SKM-1 treated with dmso at 0.1 percent for 144 hours (cell line): ENCODE data around the gene SMIM5.

Source experiments
- DNase-seq: peaks from one replicate; lab custom pipeline; 2025; ENCODE audit not compliant: unreplicated experiment; lab: John Stamatoyannopoulos, UW

SMIM5 gene

DNA sequence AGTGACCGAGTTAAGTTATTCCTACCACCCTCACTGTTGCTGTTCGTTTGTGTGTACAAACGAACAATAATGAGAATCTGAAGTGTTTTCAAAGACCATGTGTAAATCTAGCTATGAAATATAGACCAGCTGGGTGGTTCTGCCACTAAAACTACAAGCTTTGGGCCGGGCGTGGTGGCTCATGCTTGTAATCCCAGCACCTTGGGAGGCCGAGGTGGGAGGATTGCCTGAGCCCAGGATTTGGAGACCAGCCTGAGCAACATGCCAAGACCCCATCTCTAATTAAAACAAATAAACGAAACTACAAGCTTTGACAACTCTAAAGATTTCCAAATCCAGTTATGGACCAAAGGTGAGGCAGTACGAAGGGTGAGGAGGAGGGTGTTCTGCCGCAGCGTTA, 32.7 kb downstream of the SMIM5 start:
- DNase-seq = no peak

DNA sequence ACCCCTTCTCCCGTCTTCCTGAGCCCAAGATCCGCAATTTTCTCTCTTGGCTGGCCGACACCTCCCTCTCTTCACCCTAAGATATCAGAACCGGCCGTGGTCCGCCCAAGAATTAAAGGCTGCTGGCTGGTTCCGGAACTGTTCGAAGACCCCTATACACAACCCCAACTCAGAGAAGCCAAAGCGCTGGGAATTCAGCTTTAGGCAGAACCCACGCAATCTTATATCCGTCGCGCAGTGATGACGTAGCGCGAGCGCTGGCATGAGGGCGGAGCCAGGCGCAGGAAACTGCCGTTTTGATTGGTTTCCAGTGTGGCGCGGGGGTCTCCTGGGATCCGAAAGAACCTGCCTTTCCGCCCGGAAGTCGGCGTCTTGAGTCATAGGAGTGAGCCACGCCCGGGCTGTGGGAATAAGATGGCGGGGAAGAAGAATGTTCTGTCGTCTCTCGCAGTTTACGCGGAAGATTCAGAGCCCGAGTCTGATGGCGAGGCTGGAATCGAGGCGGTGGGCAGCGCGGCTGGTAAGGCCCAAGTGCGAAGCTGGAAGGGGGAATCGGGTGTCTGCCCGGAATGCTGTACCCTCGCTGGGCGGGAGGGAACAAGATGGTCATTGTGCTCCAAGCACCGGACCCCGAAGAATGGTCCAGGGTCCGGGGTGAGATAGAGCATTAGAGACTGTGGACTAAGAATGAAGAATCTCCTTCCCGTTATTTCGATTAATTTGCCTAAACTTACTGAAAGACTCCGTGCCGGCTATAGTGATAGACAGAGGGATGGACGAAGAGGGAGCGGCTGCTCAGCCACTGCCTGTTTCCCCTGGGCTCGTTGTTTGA, 33.9 kb downstream of the SMIM5 start, which contains the start of the genes RECQL5 and SAP30BP:
RECQL5 (minus strand) TSS at position 196 of the 832 bp plus-strand sequence. CDS start 597 bp downstream, outside the sequence.
SAP30BP (plus strand) TSS at position 380 of the 832 bp plus-strand sequence; CDS start at position 415, 35 bp downstream.
- peak; percentile 97 for DNase-seq

DNA sequence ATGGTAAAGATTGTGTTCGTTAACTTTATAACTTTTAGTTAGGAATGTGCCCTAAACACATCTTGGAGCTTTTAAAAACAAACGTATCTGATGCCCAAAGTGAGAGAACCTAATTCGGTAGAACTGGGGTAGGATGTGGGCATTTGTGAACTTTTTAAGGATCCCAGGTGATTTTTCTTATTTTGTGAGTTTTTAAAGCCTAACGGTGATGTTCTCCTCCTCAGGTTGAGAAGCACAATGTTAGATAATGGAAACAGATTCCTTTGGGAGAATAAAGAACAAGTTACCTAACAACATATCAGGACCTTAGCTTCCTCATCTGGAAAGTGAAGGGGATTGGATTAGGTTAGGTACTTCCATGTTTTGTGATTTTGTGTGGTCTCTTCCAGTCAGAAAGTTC, 34.6 kb downstream of the SMIM5 start:
- DNase-seq = no peak

DNA sequence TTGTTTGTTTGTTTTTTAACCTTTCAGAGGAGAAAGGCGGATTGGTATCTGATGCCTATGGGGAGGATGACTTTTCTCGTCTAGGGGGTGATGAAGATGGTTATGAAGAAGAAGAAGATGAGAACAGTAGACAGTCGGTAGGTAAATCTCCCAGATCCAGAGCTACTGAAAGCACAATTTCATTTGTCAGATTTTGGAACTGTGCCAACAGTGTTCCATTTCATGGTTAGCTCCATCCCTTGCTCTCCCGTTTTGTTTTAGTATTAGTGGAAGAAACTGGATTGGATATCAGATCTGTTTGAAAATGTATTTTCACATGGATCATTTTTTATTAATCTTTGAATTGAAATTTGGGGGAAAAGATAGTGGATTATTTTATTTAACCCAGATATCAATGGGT, 35.3 kb downstream of the SMIM5 start:
- no peak for DNase-seq

DNA sequence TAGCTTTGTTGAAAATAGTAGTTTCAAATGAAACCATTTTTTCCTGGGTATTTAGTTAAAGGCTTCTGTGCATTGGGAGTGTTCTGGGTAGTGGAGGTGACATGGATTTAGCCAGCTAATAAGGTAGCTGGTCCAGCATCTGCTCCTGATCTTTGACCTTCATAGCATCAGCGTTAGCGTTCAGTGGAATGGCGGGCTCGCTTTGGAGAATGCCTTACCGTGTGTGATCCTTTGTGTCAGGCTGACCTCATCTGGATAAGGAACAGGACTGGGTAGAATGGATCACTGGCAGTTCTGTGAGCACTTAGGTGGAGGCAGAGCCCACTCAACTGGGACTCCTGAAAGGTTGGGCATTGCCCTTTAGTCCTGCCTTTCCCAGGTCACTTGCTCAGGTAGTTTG, 37.6 kb downstream of the SMIM5 start:
- DNase-seq = no peak

DNA sequence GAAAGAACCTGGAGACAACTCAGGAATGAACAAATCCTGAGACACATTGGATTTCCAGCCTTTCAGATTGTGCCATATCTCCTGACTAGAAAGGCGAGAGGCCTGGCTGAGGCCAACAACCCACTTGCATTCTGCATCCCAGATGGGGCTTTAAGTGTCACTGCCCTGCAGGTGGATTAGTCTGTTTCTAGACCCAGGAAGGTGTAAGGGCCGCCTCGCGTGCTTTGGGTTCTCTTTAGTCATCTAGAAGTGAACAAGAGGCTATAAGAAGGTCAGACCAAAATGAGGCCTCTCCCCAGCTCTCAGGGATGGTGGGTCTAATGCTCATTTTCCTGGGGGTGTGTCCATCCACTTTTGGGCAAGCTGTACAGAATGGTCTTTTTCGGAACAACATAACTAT, 38.8 kb downstream of the SMIM5 start:
- no peak for DNase-seq

DNA sequence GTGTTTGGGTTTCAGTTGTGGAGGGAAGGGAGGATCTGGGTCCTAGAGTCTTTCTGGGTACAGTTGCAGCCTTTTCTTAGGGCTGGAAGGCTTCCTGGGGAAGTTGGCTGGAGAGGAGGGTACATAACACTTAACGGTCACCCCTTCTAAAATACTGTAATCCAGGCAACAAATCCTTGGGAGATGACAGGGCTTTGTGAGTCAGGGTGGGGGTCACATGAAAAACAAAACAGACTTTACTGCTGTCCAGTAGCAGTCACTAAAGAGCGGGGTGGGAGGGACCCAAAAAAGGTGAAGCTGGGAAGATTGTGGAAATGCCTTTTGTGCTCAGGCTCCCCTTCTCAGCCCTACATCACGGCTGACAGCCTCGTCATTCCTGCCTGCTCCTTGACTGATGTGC, 40.3 kb downstream of the SMIM5 start:
- DNase-seq = no peak

DNA sequence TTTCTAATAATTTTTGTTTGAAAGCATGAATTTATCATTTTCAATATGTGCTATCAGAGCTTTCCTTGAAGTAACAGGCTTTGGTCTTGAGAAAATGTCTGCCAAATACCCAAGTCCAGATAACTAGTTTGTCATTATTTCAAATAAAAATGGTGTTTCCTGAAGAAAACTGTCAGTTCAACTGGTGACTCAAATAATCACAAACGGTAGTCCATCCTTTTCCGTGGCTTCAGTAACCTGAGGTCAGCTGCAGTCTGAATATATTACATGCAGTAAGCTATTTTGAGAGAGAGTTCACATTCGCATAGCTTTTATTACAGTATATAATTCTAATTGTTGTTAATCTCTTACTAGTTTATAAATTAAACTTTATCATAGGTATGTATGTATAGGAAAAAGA, 43.2 kb downstream of the SMIM5 start:
- no peak for DNase-seq

DNA sequence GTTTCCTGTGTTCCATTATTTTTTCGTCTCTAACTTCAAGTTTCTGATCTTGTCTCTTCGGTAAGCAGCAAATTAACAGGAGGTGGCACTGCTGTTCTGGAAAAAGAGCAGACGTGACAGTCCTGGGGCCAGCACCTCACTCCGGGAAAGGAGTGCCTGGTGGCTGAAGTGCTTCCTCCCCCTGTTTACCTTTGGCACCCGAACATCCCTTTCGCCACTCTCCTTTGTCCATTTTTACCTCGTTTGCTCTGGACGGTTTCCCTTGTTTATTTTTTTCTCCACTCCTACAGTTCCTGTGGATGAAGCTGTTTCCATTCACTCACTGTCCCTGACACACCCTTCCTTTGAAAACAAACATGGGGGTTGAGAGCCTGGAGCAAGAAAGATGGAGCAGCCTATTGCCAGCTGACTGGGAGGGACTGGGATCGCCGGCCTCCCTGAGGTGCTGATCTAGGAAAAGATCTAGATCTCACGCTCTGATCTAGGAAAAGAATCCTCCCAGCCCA, 46.5 kb downstream of the SMIM5 start:
- no peak for DNase-seq

DNA sequence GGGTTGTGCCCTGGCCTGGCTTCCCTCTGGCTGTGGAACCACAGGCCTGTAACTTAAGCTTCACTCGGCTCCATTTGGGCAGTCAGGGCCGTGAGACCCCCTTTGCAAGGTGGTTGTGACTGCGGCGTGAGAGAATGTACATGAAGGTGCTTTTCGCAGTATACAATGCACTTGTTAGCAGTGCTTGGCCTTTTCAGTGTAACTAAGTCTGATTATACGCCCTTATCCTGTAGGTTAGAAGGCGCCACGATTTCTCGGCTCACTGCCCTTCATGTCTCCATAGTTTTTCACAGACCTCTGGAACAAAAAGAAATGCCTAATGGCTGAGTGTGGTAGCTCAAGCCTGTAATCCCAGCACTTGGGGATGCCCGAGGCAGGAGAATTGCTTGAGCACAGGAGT, 47.2 kb downstream of the SMIM5 start:
- no peak for DNase-seq

DNA sequence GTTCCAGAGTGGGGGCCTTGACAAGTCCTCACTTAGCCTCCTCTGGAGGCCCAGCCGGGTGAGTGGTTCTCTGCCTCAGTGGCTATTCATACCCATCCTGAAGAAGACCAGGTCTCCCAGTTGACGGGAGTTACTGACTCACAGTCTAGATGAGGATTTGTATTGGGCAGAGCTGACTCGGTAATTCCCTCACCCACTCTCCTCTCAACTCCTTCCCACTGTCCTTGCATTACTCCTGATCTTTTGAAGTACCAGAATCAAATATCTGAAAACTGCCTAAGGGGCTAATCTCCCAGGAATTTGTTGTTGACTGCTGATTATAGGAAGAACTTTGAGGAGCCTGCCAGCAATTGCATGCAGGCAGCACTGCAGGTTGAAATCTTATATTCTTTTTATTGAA, 48.1 kb downstream of the SMIM5 start:
- no peak for DNase-seq

DNA sequence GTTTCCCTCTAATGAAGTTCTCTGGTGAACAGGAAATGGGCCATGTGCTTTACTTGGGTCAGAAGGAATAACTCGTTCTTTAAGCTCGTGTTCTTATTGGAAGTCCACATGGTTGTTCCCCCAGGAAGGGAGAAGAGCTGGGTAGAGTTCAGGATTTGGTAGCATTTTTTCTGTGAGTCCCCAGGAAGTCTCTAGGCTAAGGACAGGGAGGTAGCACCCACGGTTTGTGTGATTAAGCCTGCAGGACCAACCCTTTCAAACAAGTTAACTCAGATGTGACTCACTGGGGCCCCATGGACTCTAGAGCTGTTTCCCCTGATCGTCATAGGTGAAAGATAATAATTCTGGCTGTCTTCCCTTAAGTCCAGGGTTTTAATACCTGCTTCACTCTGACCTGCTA, 50.3 kb downstream of the SMIM5 start:
- DNase-seq = no peak

DNA sequence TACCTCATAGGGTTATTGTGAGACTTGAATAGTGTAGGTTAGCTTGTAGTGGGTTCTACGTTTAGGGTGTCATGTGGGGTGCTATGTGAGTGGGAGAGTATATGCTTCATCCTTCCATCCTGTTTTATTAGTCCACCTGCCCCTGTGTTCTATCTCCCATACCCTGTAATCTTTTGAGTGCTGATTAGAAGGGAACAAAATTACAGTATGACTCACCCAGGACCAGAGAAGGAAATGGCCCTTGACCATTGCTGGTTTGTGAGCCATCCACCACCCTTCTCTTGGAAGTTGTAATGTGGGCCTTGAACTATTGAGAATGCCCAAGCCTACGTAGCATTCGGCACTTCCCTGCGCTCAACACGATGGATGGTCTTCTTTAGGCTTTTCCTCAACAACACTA, 51.0 kb downstream of the SMIM5 start:
- no peak for DNase-seq

DNA sequence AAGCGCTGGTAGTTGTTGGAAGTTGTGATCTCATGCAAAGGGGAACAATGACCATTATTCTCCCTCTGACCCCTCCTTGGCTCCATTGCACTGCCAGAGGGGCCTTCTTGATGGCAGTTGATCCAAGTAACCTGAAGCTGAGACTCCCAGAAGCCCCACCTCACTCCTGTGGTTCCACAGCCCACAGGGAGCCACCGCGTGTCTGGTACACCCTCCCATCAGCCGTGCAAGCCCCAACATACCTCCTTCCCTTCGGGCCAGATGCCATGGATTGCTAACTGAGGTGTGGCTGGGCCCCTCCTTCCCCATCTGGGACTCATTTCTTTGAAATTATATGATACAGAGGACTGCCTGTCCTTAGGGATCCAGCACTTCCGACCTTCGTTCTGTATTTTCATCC, 51.7 kb downstream of the SMIM5 start:
- no peak for DNase-seq

DNA sequence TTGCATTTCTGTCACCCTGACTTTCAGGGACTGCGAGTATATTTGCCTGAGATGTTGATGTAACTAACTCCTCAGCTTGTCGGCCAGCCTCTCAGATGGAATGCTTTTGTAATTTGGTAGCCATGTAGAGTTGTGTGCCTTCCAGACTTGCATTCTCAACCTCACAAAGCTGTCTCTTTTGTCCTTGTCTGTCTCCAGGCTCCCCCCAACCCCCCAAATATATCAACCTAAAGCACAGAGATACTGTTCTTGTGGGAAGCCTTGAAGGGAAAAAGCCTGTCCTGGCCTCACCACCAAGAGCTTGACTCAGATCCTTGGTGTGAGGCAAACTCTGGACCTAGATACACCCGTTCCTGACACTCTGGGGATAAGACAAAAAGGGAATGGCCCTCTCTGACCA, 52.3 kb downstream of the SMIM5 start:
- no peak for DNase-seq

DNA sequence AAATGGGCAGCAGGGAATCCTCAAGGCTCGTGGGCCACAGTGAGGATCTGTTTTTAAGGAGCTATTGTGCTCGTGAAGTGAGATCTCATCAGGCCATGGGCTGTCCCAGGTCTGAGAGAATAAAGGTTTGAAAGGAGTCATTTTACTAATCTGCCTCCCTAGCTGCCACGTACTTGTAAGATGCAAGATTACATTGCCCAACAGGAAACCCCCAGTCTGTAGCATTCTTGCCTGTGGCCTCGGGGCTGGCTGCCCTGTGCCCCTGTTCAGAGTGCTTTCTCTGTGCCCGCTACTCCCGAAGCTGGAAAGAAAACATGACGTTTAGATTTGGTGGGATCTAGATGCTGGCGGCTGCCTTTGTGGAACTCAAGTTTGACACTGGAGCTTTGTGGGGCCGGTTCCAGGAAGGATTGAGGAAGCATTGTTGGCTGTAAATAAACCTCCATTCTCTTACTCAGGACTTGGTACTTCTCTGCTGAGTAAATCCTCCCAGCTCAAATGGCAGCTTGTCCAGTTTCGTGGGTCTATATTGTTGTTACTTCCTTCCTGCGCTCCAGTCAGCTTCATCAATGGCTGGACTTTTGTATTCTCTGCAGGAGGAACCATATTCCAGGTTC, 55.1 kb downstream of the SMIM5 start:
- DNase-seq = peak; percentile 34

DNA sequence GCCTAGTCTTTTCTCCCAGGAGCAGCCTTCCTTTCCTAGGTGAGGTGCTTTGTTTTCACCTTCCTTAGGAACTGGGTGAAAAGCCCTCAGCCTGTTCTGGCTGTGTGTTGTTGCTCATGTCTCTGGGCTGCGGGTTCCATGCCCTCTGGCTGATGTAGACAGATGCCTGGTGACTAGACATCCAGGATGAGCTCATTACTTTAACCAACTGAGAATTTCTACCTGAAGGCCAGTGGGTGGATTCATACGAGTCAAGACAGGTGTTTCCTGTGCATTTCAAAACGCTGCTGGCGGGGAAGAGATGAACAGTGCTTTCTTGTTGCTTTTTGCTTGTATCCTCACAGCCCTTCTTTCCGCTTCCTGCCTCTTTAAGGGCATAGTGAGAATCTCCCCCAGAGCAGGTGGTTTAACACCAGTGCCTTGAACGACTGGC, 56.2 kb downstream of the SMIM5 start:
- DNase-seq = no peak
